ENCODE measurements around the gene SNX7. TPM values are rescaled to one million over a fixed set of nuclear protein-coding genes. Genes with fewer than 3 reads are reported as not detected.

SNX7 gene
- total RNA-seq, 8 experiments from 2014 or later = 12.4 to 34.7 (median 18.9) TPM

GRCh38 chr1:98754176-98754575 lies 92.7 kb downstream of the SNX7 start:
- in situ Hi-C loops (cut with MboI; ENCODE audit: low pct_unique_long_range_greater_than_20kb in 2 of 9, low sequenced_read_pairs in 9 of 9, unreplicated experiment in 9 of 9) = no loop called here
- 0 to 83% (median 63%) methylated on average over 1 of the region's 1 CpG; no CpG with 5 or more reads in 1 of the 10 experiments for WGBS, 10 experiments
- Histone ChIP-seq H3K27ac (no peak overlapping the region), H3K4me1 (replicated peaks in 1 of 2) (no peaks in the 10 kb centered on the region), H3K4me3 (no peak overlapping the region)
- ATAC-seq (replicated peaks in 6 of 8) = no peak

GRCh38 chr1:98761219-98761865 lies 99.8 kb downstream of the SNX7 start:
- peak in 1 of 8 experiments; percentile 26 for ATAC-seq (replicated peaks in 6 of 8)
- Histone ChIP-seq H3K4me3 (no peak overlapping the region), H3K4me1 (replicated peaks in 1 of 2) (no peaks in the 10 kb centered on the region), H3K27ac (no peak overlapping the region)
- in situ Hi-C loops (cut with MboI; ENCODE audit: low pct_unique_long_range_greater_than_20kb in 2 of 9, low sequenced_read_pairs in 9 of 9, unreplicated experiment in 9 of 9) = no loop called here
- 50 to 90% (median 86%) methylated on average over 1 to 4 of the region's 4 CpGs; no CpG with 5 or more reads in 1 of the 10 experiments for WGBS, 10 experiments

GRCh38 chr1:98763488-98764150 lies 102.1 kb downstream of the SNX7 start:
- 60 to 100% (median 91%) methylated on average over 1 to 3 of the region's 3 CpGs; no CpG with 5 or more reads in 3 of the 10 experiments for WGBS, 10 experiments
- ATAC-seq (replicated peaks in 6 of 8) = no peak
- in situ Hi-C loops (cut with MboI; ENCODE audit: low pct_unique_long_range_greater_than_20kb in 2 of 9, low sequenced_read_pairs in 9 of 9, unreplicated experiment in 9 of 9) = no loop called here
- Histone ChIP-seq H3K4me3 (no peak overlapping the region), H3K4me1 (replicated peaks in 1 of 2) (no peaks in the 10 kb centered on the region), H3K27ac (no peak overlapping the region)

- no peak for ATAC-seq (replicated peaks in 6 of 8)
- Histone ChIP-seq H3K4me3 (no peak overlapping the region), H3K4me1 (replicated peaks in 1 of 2) (no peaks in the 10 kb centered on the region), H3K27ac (no peak overlapping the region)
- WGBS, 10 experiments = 0 to 100% (median 56%) methylated on average over 1 of the region's 1 CpG; no CpG with 5 or more reads in 3 of the 10 experiments
- in situ Hi-C loops (cut with MboI; ENCODE audit: low pct_unique_long_range_greater_than_20kb in 2 of 9, low sequenced_read_pairs in 9 of 9, unreplicated experiment in 9 of 9) = no loop called here
These were observed 103.0 kb downstream of the SNX7 start for GRCh38 chr1:98764485-98764884.

- WGBS, 10 experiments = 90 to 100% (median 96%) methylated on average over 2 to 4 of the region's 4 CpGs
- in situ Hi-C loops (cut with MboI; ENCODE audit: low pct_unique_long_range_greater_than_20kb in 2 of 9, low sequenced_read_pairs in 9 of 9, unreplicated experiment in 9 of 9) = no loop called here
- no peak for ATAC-seq (replicated peaks in 6 of 8)
These were observed 104.7 kb downstream of the SNX7 start for GRCh38 chr1:98766255-98766654.

GRCh38 chr1:98769162-98769561 lies 107.6 kb downstream of the SNX7 start:
- Histone ChIP-seq H3K4me1 (replicated peaks in 1 of 2) (peaks cover 0 to 8% of the 10 kb centered on the region in 2 donors), H3K27ac (no peak overlapping the region), H3K4me3 (no peak overlapping the region)
- in situ Hi-C loops (cut with MboI; ENCODE audit: low pct_unique_long_range_greater_than_20kb in 2 of 9, low sequenced_read_pairs in 9 of 9, unreplicated experiment in 9 of 9) = no loop called here
- peak in 2 of 8 experiments; percentile 90 to 92 for ATAC-seq (replicated peaks in 6 of 8)
- WGBS, 10 experiments = 4 to 58% (median 28%) methylated on average over 2 to 3 of the region's 3 CpGs; no CpG with 5 or more reads in 3 of the 10 experiments

More at GRCh38 chr1:98766255-98766654, 104.7 kb downstream of the SNX7 start:
- no peak overlapping the region for H3K27ac ChIP-seq
- no peak overlapping the region for H3K4me3 ChIP-seq
- H3K4me1 ChIP-seq (replicated peaks in 1 of 2) = peaks cover 0 to 8% of the 10 kb centered on the region in 2 donors

GRCh38 chr1:98781906-98782305 lies 120.4 kb downstream of the SNX7 start:
- 65 to 100% (median 86%) methylated on average over 1 to 2 of the region's 2 CpGs; no CpG with 5 or more reads in 2 of the 10 experiments for WGBS, 10 experiments
- no peaks in the 10 kb centered on the region for H3K4me1 ChIP-seq (replicated peaks in 1 of 2)
- in situ Hi-C loops (cut with MboI; ENCODE audit: low pct_unique_long_range_greater_than_20kb in 2 of 9, low sequenced_read_pairs in 9 of 9, unreplicated experiment in 9 of 9) = loop anchor here in 5 of 9 experiments (25.0 kb wide), 3 partner anchors 380 to 930 kb away; no protein-coding TSS in a partner anchor
- ATAC-seq (replicated peaks in 6 of 8) = no peak
- no peak overlapping the region for H3K27ac ChIP-seq
- H3K4me3 ChIP-seq = no peak overlapping the region

- no peaks in the 10 kb centered on the region for H3K4me1 ChIP-seq (replicated peaks in 1 of 2)
- 40 to 97% (median 93%) methylated on average over 1 to 5 of the region's 6 CpGs; no CpG with 5 or more reads in 6 of the 10 experiments for WGBS, 10 experiments
- in situ Hi-C loops (cut with MboI; ENCODE audit: low pct_unique_long_range_greater_than_20kb in 2 of 9, low sequenced_read_pairs in 9 of 9, unreplicated experiment in 9 of 9) = loop anchor here in 5 of 9 experiments (25.0 kb wide), 3 partner anchors 378 to 928 kb away; no protein-coding TSS in a partner anchor
- ATAC-seq (replicated peaks in 6 of 8) = no peak
- no peak overlapping the region for H3K4me3 ChIP-seq
- H3K27ac ChIP-seq = no peak overlapping the region
These were observed 122.3 kb downstream of the SNX7 start for GRCh38 chr1:98783821-98784220.

GRCh38 chr1:98791498-98791897 lies 130.0 kb downstream of the SNX7 start:
- 57 to 100% (median 95%) methylated on average over 1 to 5 of the region's 6 CpGs; no CpG with 5 or more reads in 3 of the 10 experiments for WGBS, 10 experiments
- in situ Hi-C loops (cut with MboI; ENCODE audit: low pct_unique_long_range_greater_than_20kb in 2 of 9, low sequenced_read_pairs in 9 of 9, unreplicated experiment in 9 of 9) = loop anchor here in 5 of 9 experiments (25.0 kb wide), 3 partner anchors 371 to 921 kb away; no protein-coding TSS in a partner anchor
- ATAC-seq (replicated peaks in 6 of 8) = peak in 2 of 8 experiments; percentile 11
- Histone ChIP-seq H3K27ac (no peak overlapping the region), H3K4me1 (replicated peaks in 1 of 2) (no peaks in the 10 kb centered on the region), H3K4me3 (no peak overlapping the region)

GRCh38 chr1:98792123-98792522 lies 130.6 kb downstream of the SNX7 start:
- no peaks in the 10 kb centered on the region for H3K4me1 ChIP-seq (replicated peaks in 1 of 2)
- in situ Hi-C loops (cut with MboI; ENCODE audit: low pct_unique_long_range_greater_than_20kb in 2 of 9, low sequenced_read_pairs in 9 of 9, unreplicated experiment in 9 of 9) = loop anchor here in 5 of 9 experiments (25.0 kb wide), 3 partner anchors 370 to 920 kb away; no protein-coding TSS in a partner anchor
- 0 to 71% (median 47%) methylated on average over 1 of the region's 1 CpG; no CpG with 5 or more reads in 3 of the 10 experiments for WGBS, 10 experiments
- peak in 5 of 8 experiments; percentile 30 to 88 (median 69) for ATAC-seq (replicated peaks in 6 of 8)
- H3K4me3 ChIP-seq = no peak overlapping the region
- H3K27ac ChIP-seq = no peak overlapping the region

GRCh38 chr1:98793136-98793535 lies 131.6 kb downstream of the SNX7 start:
- Histone ChIP-seq H3K4me3 (no peak overlapping the region), H3K27ac (no peak overlapping the region), H3K4me1 (replicated peaks in 1 of 2) (no peaks in the 10 kb centered on the region)
- no peak for ATAC-seq (replicated peaks in 6 of 8)
- 19 to 100% (median 82%) methylated on average over 1 to 3 of the region's 3 CpGs for WGBS, 10 experiments
- in situ Hi-C loops (cut with MboI; ENCODE audit: low pct_unique_long_range_greater_than_20kb in 2 of 9, low sequenced_read_pairs in 9 of 9, unreplicated experiment in 9 of 9) = loop anchor here in 5 of 9 experiments (25.0 kb wide), 3 partner anchors 369 to 919 kb away; no protein-coding TSS in a partner anchor

- H3K4me1 ChIP-seq (replicated peaks in 1 of 2) = no peaks in the 10 kb centered on the region
- WGBS, 10 experiments = 0 to 60% (median 33%) methylated on average over 1 to 3 of the region's 3 CpGs; no CpG with 5 or more reads in 1 of the 10 experiments
- peak; percentile 44 to 95 (median 73) for ATAC-seq (replicated peaks in 6 of 8)
- in situ Hi-C loops (cut with MboI; ENCODE audit: low pct_unique_long_range_greater_than_20kb in 2 of 9, low sequenced_read_pairs in 9 of 9, unreplicated experiment in 9 of 9) = loop anchor here in 5 of 9 experiments (25.0 kb wide), 3 partner anchors 368 to 918 kb away; no protein-coding TSS in a partner anchor
- no peak overlapping the region for H3K27ac ChIP-seq
- H3K4me3 ChIP-seq = no peak overlapping the region
These were observed 132.8 kb downstream of the SNX7 start for GRCh38 chr1:98794196-98794886.
